Tibial artery (tissue), 4 donors: ENCODE data around the gene WNK3.

Experiments
- DNase-seq, 2 donors: peaks; one replicate each; pipeline ENCODE4 v3.0.0-alpha.2; 2019
- H3K27ac ChIP-seq, 2 donors: fragments of 200-600 bp; sonication (generic) in 1 of 2; 1 replicate in 1 of 2; 2 replicates in 1 of 2; pipeline ENCODE4 v1.5.1; 2018 to 2019; ENCODE audit warnings: mild to moderate bottlenecking in 1 of 2
- H3K27me3 ChIP-seq, 2 donors: fragments of 200-600 bp; sonication (generic) in 1 of 2; one replicate each; pipeline versions ENCODE4 v1.5.1 to v1.6.0; 2016 to 2019
- H3K36me3 ChIP-seq, 3 donors: fragments of 200-600 bp; sonication (generic) in 2 of 3; one replicate each; pipeline ENCODE4 v1.5.1; 2016 to 2019; ENCODE audit warnings: mild to moderate bottlenecking in 2 of 3
- H3K4me1 ChIP-seq, 4 donors: fragments of 200-600 bp; sonication (generic) in 2 of 4; 1 replicate in 3 of 4; 2 replicates in 1 of 4; pipeline ENCODE4 v1.5.1; 2016 to 2019
- H3K4me3 ChIP-seq, 2 donors: fragments of 200-600 bp; sonication (generic) in 1 of 2; 1 replicate in 1 of 2; 2 replicates in 1 of 2; pipeline ENCODE4 v1.5.1; 2018 to 2019; ENCODE audit warnings: mild to moderate bottlenecking in 2 of 2
- H3K9me3 ChIP-seq, 3 donors: fragments of 200-600 bp; sonication (generic) in 1 of 3; one replicate each; pipeline ENCODE4 v1.5.1; 2016 to 2019
- intact Hi-C: fragments of 100-400 bp; cut with DNase I; formaldehyde crosslinking; loops from one replicate; pipeline ENCODE4 v1.15.0; 2023; ENCODE audit warnings: low total_unique reads
- TF ChIP-seq, protein P1 (sequence below), 2 experiments: fragments of 200-600 bp in 1 of 2; fragments of 450-650 bp in 1 of 2; IDR thresholded peaks; one replicate each; pipeline ENCODE4 v1.5.1; 2017 to 2019; ENCODE audit warnings: antibody characterized with exemption in 2 of 2, mild to moderate bottlenecking in 1 of 2, moderate library complexity in 1 of 2

The WNK3 gene

DNA sequence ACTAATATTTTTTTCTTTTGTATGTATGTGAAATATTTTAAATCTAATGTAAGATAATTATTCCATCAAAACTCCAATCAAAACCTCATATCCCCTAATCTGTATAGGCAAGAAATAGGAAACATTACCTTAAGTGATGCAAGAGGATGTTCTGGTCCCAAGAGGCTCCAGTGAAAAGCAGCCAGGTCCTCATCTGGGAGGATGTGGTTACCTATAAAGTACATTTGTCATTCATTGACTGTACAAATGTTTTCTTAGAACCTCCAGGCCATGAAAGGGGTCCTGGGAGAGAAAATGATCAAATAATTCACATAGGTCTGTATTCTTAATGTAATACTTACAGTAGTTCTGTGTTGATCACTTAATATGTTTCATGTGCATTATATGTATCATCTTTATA lies 200.3 kb downstream of the WNK3 start:
- peaks cover 0 to 18% (median 5%) of the 10 kb centered on the region in 3 donors for H3K36me3 ChIP-seq
- no peaks in the 10 kb centered on the region for H3K9me3 ChIP-seq
- H3K27ac ChIP-seq: no peak overlapping the region
- H3K4me1 ChIP-seq: no peaks in the 10 kb centered on the region
- H3K27me3 ChIP-seq: no peaks in the 10 kb centered on the region
- no peak for DNase-seq
- TF ChIP-seq, protein P1, sequence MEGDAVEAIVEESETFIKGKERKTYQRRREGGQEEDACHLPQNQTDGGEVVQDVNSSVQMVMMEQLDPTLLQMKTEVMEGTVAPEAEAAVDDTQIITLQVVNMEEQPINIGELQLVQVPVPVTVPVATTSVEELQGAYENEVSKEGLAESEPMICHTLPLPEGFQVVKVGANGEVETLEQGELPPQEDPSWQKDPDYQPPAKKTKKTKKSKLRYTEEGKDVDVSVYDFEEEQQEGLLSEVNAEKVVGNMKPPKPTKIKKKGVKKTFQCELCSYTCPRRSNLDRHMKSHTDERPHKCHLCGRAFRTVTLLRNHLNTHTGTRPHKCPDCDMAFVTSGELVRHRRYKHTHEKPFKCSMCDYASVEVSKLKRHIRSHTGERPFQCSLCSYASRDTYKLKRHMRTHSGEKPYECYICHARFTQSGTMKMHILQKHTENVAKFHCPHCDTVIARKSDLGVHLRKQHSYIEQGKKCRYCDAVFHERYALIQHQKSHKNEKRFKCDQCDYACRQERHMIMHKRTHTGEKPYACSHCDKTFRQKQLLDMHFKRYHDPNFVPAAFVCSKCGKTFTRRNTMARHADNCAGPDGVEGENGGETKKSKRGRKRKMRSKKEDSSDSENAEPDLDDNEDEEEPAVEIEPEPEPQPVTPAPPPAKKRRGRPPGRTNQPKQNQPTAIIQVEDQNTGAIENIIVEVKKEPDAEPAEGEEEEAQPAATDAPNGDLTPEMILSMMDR (IDR thresholded peaks at IDR 0.05): no peak
- intact Hi-C loops: no loop called here
- H3K4me3 ChIP-seq: no peak overlapping the region
